GM18951 (cell line): ENCODE results near the gene CLEC5A.
"Not testable (repeated sequence)": the region's sequence is repeated elsewhere in the genome, so short reads cannot be mapped to it uniquely, and the experiment has no call there.

Experiments used
- POLR2A ChIP-seq: IDR thresholded peaks from 4 replicates; pipeline ENCODE4 v1.6.1; 2011; ENCODE audit warnings: mild to moderate bottlenecking; ENCODE audit not compliant: insufficient read length, insufficient read depth; ENCODE audit errors: extremely low read depth
- in situ Hi-C: fragments of 300-500 bp; cut with MboI; formaldehyde crosslinking; loops from one replicate; pipeline ENCODE4 v1.12.0; 2022; ENCODE audit warnings: low sequenced_read_pairs, mixed read lengths, inconsistent platforms; ENCODE audit not compliant: unreplicated experiment

The CLEC5A gene

DNA sequence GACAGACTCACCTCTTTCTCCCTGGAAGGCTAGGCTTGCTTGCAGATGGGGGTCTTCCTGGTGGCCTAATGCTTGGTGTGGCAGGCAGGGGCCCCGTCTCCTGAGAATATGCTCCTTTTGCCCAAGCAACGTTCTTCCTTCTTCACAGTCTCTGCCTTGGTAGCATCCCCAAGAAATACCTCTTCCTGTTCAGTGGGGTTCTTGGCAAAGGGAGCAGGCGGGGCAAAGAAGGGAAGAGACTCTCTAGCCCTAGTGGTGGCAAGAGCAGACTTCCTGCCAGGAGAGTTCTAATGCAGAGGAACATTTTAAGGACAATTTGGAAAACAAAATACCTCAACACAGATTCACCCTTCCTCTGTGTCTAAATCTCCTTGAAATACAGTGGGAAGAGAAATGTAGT, at the start of gene CLEC5A:
TSS of gene CLEC5A (minus strand) at position 179 of the 400 bp plus-strand sequence. CDS start 682 bp downstream, outside the sequence.
- TF ChIP-seq POLR2A = no peak
- in situ Hi-C loops = no loop called here

DNA sequence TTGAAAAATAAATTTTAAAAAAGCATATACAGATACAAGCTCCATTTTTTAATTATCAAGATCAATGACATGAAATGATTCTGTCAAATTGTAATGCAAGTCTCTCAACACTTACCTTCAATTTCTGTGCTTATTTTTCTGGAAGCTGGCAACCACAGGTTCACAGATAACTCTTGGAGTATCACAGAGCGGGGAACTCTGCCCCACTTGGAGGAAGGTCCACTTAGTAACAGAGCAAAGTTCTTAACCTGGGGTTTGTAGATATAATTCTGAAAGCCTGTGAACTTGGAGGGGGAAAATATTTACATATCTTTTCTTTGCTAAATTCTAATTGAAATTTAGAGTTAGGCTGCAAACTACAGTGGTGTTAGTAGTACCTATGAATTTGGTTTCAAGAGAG, 46.6 kb upstream of the CLEC5A start:
- in situ Hi-C loops = no loop called here
- TF ChIP-seq POLR2A = no peak

DNA sequence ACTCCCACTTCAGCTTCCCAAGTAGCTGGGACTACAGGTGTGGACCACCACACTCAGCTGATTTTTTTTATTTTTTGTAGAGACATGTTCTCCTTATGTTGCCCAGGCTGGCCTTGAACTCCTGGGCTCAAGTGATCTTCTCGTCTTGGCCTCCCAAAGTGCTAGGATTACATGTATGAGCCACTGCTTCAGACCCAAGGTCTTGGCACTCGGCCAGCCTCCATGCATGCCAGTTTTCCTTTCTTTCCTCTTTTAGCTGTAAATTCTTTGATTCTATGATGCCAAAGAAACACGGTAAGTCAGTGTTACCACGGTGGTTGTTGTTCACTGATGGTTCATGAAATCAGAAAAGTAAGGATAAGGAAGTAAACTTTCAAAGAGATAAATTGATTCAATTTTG, 45.9 kb upstream of the CLEC5A start:
- TF ChIP-seq POLR2A = no peak
- in situ Hi-C loops = no loop called here

DNA sequence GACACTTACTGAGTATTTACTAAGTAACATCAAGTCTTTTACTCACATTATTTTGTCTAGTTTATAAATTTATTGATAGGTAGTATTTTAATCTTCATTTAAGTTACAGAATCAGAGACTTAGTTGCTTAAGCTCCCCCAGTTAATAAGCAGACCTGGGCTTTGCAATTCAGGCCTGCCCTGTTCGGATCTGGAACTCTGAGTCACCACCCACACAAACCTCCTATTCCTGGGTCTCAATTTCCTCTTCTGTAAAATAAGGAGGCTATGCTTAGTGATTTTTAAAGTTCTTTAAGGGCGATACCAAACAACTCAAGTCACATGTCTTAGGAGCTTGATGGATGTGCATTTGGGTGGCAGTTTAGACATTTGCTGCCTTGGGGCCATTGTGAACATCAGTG, 45.4 kb upstream of the CLEC5A start:
- in situ Hi-C loops = no loop called here

DNA sequence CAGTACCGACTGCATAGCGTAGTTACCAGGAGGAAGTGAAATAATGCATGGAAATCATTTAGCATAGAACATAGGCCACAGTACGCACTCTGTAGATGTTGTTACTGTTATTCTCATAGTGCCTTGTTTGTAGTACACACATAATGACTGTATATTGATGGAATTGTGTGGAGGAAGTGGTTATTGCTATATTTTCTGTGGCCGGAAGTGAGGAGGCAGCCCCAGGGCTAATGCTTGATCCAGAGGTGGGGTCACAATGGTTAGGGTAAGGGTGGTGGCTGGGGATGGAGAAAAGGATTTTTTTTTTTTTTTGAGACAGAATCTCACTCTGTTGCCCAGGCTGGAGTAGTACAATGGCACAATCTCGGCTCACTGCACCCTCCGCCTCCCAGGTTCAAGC, 44.4 kb upstream of the CLEC5A start:
- TF ChIP-seq POLR2A = no peak
- in situ Hi-C loops = no loop called here

More for the DNA sequence above, 45.4 kb upstream of the CLEC5A start:
- TF ChIP-seq POLR2A = no peak

DNA sequence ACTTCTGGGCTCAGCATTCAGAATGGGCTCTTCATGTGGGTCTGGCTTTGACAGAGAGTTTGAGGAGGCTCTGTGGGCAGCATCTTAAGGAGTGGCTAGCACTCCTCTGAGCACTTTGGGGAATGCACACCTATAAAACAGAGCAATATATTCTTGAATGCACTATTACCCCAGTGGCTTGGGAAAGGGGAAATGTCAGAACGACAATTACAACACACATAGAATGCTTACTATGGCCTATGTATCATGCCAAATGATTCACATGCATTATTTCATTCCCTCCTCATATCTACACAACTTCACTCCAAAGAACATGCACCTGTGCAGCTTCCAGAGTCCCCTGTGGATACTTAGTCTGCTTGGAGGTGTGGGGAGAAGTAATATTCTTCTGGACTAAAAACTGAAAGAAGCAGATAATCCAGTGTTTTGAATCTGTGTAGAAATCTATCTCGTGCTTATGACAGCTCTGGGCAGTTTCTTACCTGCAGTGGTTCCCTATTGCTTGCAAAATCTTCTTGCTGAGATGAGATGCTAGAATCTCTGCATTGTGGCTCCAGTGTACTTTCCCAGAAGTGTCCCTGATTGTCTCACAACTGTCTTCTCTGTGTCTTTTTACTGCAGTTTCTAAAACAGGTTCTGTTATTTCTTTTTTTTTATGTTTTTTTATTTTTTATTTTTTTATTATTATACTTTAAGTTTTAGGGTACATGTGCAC, 43.4 kb upstream of the CLEC5A start:
- in situ Hi-C loops = no loop called here
- no peak for TF ChIP-seq POLR2A

DNA sequence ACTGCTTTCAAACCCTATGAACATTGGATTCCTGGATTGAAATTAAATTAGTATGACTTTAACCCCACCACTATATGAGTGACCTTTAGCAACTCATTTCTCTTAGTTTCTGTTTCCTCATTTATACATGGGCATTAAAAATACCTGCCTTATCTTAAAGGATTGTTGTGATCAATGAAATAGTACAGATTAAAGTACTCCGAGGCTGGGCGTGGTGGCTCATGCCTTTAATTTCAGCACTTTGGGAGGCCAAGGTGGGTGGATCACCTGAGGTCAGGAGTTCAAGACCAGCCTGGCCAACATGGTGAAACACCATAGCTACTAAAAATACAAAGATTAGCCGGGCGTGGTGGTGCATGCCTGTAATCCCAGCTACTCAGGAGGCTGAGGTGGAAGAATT, 41.0 kb upstream of the CLEC5A start:
- in situ Hi-C loops = not testable (repeated sequence)

DNA sequence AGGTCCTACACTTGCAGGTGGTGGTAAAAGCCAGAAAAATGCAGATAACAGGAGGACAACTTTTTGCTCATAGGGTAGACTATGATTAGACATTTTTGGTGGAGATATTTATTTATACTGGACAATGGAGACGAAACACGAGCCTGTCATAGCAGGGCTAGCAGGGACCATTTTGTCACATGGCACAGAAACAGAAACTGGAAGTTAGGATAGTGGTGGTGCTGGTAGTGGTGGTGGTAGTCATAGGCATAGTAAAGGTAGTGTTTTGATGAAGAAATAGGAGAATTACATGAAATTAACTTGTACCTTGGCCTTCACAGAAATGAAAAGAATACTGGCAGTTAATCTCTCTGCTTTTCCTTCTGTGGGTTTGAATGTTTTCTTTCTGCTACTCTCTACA, 40.1 kb upstream of the CLEC5A start:
- in situ Hi-C loops = no loop called here
- no peak for TF ChIP-seq POLR2A

DNA sequence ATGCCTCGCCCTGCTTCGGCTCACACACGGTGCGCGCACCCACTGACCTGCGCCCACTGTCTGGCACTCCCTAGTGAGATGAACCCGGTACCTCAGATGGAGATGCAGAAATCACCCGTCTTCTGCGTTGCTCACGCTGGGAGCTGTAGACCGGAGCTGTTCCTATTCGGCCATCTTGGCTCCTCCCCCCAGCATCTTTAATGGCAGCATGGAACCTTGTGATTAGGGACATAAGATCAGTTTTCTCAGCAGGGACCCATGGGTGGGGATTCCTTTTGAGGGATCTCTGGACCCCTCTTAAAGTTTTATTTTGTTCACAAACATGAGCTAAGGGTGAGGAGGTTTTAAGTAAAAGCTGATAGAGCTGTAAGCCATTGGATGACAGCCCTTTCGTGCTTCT, 39.2 kb upstream of the CLEC5A start:
- in situ Hi-C loops = not testable (repeated sequence)

DNA sequence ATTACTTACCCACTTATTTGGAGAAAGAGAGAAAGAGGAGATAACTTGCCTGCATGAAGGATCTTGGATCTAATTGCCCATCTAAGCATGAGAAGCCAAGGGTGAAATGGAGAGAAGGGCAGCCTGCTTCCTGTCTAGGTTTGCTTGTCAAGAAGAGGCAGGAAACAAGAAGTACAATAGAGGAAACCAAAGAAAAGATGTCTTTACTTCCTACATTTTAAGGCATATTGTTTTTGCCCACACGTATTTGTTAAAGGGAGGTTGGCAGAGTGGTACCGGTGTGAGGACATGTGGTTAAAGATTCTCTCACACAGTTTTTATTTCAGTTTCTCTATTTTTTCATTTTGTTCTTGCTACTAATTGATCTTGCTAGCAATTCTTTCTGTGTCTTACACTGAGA, 32.8 kb upstream of the CLEC5A start:
- in situ Hi-C loops = no loop called here
- no peak for TF ChIP-seq POLR2A

DNA sequence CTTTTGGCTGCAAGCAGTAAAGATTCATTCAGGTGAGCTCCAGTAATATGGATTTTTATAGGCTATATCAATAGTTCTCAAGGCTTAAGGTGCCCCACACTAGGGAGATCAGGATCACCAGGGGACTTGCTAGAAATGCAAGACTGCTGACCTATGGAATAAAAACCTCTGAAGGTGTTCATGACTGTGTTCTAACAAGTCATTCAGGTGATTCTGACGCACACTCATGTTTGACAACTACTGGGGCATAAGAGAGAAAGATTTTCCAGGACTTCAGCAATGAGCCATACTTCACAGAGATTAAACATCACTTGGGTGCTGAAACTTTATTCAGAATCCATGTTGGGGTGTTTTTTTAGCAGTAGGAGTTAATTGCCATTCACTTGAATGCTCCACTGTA, 31.6 kb upstream of the CLEC5A start:
- in situ Hi-C loops = no loop called here

DNA sequence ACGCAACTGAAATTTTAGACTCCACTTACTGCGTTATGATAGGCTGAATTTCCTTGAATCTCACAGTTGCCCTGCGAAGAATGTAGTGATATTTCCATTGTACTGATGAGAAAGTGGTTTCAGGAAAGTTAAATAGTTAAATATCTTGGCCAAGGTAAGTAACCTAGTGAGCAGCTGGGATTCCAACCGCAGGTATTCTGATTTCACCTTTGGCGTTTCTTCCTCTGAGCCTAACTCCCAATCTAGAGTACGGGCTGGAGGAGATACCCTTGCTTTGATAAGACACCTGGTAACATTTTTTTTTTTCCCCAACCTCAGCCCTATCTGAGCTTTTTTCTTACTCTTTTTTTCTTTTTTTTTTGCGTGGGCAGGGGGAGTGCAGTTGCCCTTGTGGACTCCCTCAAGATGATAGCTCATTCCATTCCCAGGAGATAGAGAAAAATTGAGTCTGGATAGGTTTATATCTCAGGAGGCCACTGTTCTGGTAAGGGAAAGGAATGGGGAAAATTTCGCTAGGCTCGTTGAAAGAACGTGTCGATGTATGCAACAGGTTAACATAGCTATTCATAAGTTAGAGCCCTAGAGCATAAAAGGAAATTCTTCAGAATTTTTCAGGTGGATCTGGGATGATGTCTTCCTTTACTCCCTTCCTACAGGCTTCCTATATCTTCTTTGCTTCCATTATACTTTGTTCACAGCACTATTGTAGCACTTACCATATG, 29.9 kb upstream of the CLEC5A start:
- no peak for TF ChIP-seq POLR2A
- in situ Hi-C loops = no loop called here

More for the DNA sequence above, 31.6 kb upstream of the CLEC5A start:
- TF ChIP-seq POLR2A = no peak

DNA sequence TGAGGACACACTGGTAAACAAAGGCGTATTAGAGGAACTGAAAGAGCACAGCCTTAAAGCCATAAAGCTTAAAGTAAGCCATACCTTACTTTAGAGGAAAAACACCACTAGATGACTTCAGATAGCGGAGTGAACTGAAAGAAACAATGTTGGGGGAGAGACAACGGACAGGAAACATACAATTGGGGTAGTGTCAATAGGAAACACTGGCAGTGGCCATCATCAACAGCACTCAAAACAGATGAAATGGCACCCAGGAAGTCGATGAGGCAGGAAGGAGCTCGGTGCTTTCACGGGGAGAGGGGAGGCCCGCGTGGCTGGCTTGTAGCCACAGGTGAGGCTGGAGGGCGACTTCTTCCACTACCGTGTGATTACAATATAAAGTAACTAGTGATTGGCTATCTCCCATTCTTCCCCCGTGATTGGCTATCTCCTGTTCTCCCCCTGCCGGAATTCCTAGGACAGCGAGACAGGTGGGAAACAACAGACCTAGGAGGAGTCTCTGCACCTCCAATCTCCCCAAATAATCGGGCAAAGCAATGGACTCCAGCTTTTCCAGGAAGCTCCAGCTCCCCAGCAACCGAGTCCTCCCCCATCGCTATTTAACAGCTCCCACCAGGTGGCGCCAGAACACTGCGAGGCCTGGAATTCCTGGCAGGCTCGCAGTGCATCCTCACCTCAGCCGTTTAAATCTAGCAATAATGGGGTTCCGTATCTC, 29.2 kb upstream of the CLEC5A start:
- no peak for TF ChIP-seq POLR2A
- in situ Hi-C loops = no loop called here

DNA sequence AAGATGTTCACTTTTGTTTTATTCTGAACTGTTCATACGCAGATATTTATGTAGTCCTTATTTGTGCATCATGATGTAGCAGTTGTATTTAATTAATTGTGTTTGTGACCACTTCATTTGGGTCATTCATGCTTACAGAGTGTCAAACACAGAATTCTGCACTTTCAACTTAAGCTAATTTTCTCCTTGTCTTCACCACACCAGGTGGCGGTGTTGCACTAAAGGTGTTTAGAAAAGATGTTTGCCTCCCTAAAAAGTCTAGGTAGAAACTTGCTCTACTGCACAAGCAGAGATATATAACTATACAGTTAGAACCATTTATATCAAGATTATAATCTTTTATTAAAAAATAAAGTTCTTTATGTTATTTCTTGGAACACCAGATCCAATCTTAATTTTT, 28.1 kb upstream of the CLEC5A start:
- in situ Hi-C loops = no loop called here
- no peak for TF ChIP-seq POLR2A
